T-helper 17 cell (primary cell): Measurements from ENCODE around the gene TECTB. TPM values are rescaled to one million over a fixed set of nuclear protein-coding genes. Genes with fewer than 3 reads are reported as not detected.

Source experiments
- ATAC-seq: fragments of 150-1000 bp; cut with Tn5 transposase; 2 replicates; pipeline ENCODE4 v1.10.0; 2021; ENCODE audit warnings: mild to moderate bottlenecking, moderate library complexity
- DNase-seq, 3 donors: peaks; one replicate each; pipeline versions ENCODE4 v3.0.0 to v3.0.0-alpha.2; 2020 to 2021
- H3K9me3 ChIP-seq: one replicate; pipeline ENCODE4 v1.7.0; 2013; ENCODE audit warnings: low read length, mild to moderate bottlenecking; ENCODE audit not compliant: control insufficient read depth, poor library complexity, severe bottlenecking
- H3K27ac Mint-ChIP-seq: one replicate; pipeline ENCODE4 v1.8.0; 2022; ENCODE audit warnings: mild to moderate bottlenecking, moderate library complexity, mixed read lengths
- H3K27me3 Mint-ChIP-seq: one replicate; pipeline ENCODE4 v1.8.0; 2022; ENCODE audit warnings: mixed read lengths
- H3K36me3 Mint-ChIP-seq: one replicate; pipeline ENCODE4 v1.8.0; 2022; ENCODE audit warnings: low read depth, mixed read lengths
- H3K4me1 Mint-ChIP-seq: one replicate; pipeline ENCODE4 v1.8.0; 2022; ENCODE audit warnings: mild to moderate bottlenecking, mixed read lengths
- H3K4me3 Mint-ChIP-seq: one replicate; pipeline ENCODE4 v1.8.0; 2022; ENCODE audit warnings: mild to moderate bottlenecking, moderate library complexity, mixed read lengths
- total RNA-seq, 4 donors: library from RNA in 2 of 4; stranded (reverse) in 2 of 4; gene quantifications; one replicate each; pipeline ENCODE4 v1.2.3 and lab custom pipeline; 2022 to 2026

The TECTB gene
- total RNA-seq, 2 donors from 2014 or later, result not detected

DNA sequence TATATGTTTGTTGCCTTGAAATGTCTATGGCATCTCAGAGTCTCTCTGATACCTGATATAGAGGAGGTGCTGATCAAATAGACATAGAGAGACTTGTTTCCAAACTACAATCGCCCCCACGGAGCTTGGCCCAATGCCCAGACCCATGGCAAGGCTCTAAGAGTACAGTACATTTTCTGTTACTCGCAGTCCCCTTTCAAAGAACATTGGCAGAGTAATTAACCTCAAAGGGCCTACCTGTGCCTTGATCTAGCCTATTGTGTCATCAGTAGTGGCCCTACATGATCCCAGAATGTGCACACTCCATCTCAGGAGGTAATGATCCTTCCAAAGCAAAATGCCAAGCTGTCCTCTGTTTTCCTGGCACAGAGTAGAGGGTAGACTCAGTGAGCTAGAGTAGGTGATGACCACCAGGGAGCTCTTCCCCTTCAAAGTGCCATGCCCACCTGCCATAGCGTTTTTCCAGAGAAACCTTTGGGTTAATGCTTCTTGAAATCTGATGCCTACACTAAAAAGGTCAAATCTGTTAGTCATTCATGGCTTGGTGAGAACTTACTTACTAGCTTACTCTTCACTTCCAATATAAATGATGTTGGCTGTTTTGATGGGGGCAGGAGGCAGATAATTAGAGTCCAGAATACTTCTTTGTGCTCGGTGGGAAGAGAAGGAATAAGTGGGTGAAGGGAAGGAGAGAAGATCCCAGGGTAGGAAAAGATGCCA lies 49.5 kb downstream of the TECTB start:
- H3K4me1 Mint-ChIP-seq, result peaks cover 10% of the 10 kb centered on the region

DNA sequence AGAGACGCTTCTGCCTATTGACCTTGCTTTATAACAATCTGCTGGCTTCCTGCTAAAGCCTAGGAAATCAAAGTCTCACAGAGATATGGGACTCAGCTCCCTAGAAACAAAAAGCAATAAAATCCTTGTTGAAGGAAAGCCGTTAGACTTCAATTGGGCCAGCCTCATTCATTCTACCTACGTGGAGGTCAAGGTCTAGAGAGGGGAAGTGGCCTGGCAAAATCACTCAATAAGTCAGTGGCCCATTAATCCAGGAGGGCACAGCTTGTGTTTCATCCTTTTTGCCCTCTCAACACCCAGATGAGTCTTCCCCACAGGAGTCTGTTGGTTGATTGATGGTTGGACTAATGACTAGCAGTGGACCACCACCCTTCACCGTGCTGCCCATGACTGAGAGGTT lies 50.3 kb downstream of the TECTB start:
- peaks cover 14% of the 10 kb centered on the region for H3K27me3 Mint-ChIP-seq
- no peaks in the 10 kb centered on the region for H3K36me3 Mint-ChIP-seq
- H3K4me1 Mint-ChIP-seq, result peaks cover 10% of the 10 kb centered on the region
- no peak overlapping the region for H3K27ac Mint-ChIP-seq
- no peak overlapping the region for H3K4me3 Mint-ChIP-seq
- ATAC-seq, result no peak
- DNase-seq, result no peak
- no peaks in the 10 kb centered on the region for H3K9me3 ChIP-seq

More for the DNA sequence above, 49.5 kb downstream of the TECTB start:
- H3K36me3 Mint-ChIP-seq, result no peaks in the 10 kb centered on the region
- DNase-seq (no peak), ATAC-seq (no peak)
- H3K9me3 ChIP-seq, result no peaks in the 10 kb centered on the region
- peaks cover 14% of the 10 kb centered on the region for H3K27me3 Mint-ChIP-seq
- no peak overlapping the region for H3K27ac Mint-ChIP-seq
- H3K4me3 Mint-ChIP-seq, result no peak overlapping the region

DNA sequence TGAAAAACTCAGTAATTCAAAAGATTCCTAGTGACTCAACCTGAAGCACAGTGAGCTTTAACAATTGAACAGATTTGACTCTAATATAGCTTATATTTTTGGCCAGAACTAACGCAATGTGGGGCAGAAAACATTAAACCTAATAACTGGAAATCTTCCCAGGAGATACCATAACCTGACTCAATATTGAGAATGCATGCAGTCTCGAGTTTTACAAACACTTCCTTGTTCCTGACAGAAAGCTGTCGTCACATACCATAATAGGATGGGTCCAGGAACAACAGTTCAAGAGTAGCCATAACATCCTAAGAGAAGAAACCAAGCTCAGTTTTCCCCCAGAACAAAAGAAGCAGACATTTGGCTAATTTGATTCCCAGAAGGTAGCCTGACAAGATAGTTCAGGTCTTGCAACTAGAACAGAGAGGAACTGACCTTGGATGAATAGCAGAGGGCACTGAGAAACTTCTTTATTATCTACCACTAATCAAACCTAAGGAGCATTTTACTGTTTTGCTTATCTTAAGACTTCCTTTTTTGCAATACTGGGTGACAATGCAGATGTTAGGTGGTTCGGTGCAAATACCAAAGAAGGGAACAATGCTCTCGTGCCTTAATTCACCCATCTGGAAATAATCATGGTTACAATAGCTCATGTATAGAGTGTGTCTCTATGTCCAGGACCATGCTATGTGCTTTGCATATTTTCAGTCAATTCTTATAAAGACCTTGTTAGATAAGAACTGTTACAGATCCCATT lies 52.1 kb downstream of the TECTB start:
- ATAC-seq, result no peak
- H3K36me3 Mint-ChIP-seq, result no peaks in the 10 kb centered on the region
- H3K27me3 Mint-ChIP-seq, result peaks cover 14% of the 10 kb centered on the region
- H3K27ac Mint-ChIP-seq, result peak overlapping the region; percentile 61
- H3K4me1 Mint-ChIP-seq, result peaks cover 10% of the 10 kb centered on the region
- DNase-seq, result no peak
- H3K9me3 ChIP-seq, result no peaks in the 10 kb centered on the region
- H3K4me3 Mint-ChIP-seq, result no peak overlapping the region

DNA sequence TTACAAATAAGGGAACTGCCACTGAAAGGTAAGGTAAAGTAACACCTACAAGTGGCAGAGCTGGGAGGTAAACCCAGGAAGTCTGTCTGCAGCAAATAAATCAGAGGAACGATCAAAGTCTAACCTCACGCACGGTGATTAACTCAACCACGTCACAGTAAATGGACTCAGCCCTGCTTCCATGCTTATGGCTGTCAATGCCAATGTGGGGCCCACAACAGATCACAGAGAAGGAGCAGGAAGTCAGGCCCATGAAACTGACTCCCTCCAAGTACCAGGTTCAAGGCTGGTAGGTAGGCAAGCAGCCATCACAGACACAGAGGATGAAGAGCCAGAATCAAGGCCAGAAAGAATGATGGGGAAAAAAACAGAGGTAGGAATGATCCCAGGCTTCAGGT lies 52.7 kb downstream of the TECTB start:
- ATAC-seq (no peak), DNase-seq (no peak)
- Mint-ChIP-seq H3K27ac (peak overlapping the region; percentile 61), H3K4me3 (no peak overlapping the region), H3K36me3 (no peaks in the 10 kb centered on the region), H3K4me1 (peaks cover 10% of the 10 kb centered on the region), H3K27me3 (peaks cover 14% of the 10 kb centered on the region)
- H3K9me3 ChIP-seq, result no peaks in the 10 kb centered on the region

DNA sequence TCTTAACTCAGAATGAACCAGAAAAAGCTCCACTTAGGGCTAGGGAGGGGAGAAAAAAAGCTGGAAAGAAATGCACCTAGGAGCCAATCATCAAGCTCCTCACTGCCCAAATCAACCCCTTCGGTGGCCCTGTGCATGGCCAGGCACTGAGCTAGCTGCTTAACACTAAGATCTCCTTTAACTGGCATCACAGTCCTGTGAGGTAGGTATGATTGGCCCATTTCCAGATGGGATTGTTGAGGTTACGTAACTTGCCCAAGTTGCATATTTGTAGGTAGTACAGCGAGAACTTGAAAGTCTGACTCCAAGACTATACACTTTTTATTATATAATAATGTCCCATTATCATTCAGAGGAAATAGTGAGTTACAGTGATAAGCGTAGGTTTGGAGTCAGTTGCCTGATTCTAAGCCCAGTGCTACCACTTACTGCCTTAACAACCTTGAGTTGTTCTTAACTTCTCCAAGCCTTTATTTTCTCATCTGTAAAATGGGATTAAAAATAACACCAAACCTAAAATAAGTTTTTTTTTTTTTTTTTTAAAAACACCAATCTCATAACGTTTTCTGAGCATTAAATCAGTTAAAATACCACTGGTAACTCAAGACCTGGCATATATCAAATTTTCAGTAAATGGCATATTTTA lies 53.5 kb downstream of the TECTB start:
- H3K4me1 Mint-ChIP-seq, result peaks cover 7% of the 10 kb centered on the region
- no peak for DNase-seq
- no peaks in the 10 kb centered on the region for H3K9me3 ChIP-seq
- no peak for ATAC-seq
- no peak overlapping the region for H3K4me3 Mint-ChIP-seq
- H3K27ac Mint-ChIP-seq, result no peak overlapping the region
- H3K36me3 Mint-ChIP-seq, result no peaks in the 10 kb centered on the region
- peaks cover 10% of the 10 kb centered on the region for H3K27me3 Mint-ChIP-seq

DNA sequence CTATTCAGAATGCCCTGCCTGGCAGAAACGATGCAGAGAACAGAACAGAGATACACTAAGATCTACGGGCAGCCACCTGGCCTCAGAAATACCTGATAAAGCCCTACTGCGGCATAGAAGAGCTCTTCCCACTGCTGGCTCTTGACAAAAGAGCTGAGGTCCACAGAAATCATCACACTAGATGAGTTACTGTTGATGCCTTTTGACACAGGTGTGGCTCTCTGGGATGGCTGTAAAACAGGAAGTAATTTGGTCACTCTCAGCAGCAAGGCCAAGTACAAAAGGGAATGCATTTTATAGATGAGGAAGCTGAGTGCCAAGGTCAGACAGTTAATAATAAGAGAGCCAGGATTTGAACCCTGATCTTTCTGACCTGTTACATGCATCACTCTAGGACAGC lies 55.8 kb downstream of the TECTB start:
- H3K9me3 ChIP-seq, result no peaks in the 10 kb centered on the region
- no peak for DNase-seq
- Mint-ChIP-seq H3K4me3 (no peak overlapping the region), H3K4me1 (peaks cover 7% of the 10 kb centered on the region), H3K36me3 (no peaks in the 10 kb centered on the region), H3K27me3 (peaks cover 5% of the 10 kb centered on the region), H3K27ac (no peak overlapping the region)
- no peak for ATAC-seq

DNA sequence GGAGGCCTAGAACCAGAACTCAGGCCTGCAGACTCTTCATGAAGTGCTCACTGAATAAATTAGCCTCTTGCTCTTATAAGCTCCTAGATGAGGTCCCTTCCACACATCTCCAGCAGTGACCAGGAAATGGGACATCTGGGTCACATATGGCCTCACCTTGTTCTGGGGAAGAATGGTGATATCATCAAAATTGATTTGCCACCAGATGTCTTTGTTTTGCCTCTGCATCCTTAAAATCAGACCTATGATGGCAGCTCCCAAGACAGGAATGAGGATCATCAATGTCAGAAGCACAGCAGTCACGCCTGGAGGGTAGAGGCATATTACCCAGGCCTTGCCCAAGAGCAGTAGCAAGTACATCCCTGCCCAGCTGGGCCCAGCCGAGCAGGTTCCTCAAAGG lies 57.4 kb downstream of the TECTB start:
- no peak for DNase-seq
- Mint-ChIP-seq H3K27ac (no peak overlapping the region), H3K4me1 (peaks cover 7% of the 10 kb centered on the region), H3K27me3 (peaks cover 9% of the 10 kb centered on the region), H3K4me3 (no peak overlapping the region), H3K36me3 (no peaks in the 10 kb centered on the region)
- ATAC-seq, result no peak
- H3K9me3 ChIP-seq, result no peaks in the 10 kb centered on the region

DNA sequence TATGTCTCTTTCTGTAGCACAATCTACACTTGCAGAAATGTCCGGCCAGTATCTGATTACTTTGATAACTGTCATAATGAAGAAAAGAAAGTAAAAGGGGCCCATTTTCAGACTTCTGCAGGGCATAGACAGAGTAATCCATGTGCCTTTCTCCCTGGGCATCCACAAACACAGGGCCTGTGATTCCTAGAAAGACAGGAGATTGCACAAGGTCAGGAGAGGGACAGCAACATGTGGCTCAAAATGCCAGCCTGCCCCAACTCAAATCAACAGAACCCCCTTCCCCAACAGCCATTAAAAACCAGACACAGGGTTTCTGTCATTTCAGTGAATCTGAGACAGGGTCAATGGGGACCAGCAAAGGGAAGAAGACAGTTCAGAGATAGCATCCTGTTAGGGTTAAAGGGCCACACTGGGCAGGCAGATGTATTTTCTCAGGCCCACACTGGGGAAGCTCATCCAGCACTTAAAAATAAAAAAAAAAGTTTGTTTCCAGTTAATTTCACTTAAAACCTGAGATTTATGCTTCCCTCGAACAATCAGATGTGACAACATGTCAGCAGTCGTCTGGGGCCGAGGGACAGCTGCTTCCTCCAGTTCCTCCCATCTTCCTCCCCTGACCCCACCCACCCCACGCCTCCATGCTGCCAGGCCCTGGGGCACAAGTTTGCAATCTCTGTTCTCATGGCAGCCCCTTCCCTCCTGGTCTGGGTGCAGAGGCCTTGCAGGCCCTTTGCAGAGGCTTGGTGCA lies 60.0 kb downstream of the TECTB start:
- no peak for ATAC-seq
- Mint-ChIP-seq H3K4me3 (no peak overlapping the region), H3K36me3 (no peaks in the 10 kb centered on the region), H3K27ac (no peak overlapping the region), H3K4me1 (peaks cover 3% of the 10 kb centered on the region), H3K27me3 (peaks cover 7% of the 10 kb centered on the region)
- no peak for DNase-seq
- H3K9me3 ChIP-seq, result no peaks in the 10 kb centered on the region

DNA sequence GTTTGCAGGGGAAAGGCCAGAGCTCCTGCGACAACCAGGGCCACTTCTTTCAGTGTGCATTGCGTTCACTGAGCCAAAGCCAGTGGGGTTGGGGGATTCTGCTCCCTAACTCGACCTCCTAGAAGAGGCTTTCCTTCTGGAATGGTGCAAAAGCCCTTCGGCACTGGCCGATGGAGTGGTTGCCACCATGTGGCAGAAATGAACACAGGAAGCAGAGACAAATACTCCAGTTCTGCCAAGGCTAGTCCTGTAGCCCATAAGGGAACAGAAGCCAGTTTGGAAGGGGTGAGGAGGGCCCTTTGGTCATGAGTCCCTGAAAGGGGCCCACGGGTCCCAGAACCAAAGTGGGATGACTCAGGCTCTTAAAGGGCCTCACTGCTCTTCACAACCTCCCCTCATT lies 61.1 kb downstream of the TECTB start:
- ATAC-seq (no peak), DNase-seq (no peak)
- Mint-ChIP-seq H3K4me3 (no peak overlapping the region), H3K27ac (no peak overlapping the region), H3K4me1 (peaks cover 3% of the 10 kb centered on the region), H3K36me3 (no peaks in the 10 kb centered on the region), H3K27me3 (peaks cover 7% of the 10 kb centered on the region)
- H3K9me3 ChIP-seq, result no peaks in the 10 kb centered on the region

DNA sequence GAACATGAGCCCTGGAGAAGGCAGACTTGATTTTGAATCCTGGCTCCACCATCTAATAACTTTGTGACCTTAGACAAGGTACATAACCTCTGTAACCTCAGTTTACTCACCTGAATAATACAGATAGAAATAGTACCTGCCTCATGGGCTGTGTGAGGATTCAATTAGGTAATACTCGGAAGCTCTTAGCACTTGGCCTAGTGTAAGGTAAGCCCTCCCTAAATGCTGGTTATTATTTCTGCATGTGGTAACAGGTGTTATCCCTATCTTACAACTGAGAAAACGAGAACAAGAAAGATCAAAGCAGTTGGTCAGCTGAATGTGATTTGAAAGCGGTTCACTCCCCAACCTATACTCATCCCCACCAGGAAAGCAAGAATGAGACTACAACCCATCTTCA lies 62.0 kb downstream of the TECTB start:
- no peak overlapping the region for H3K27ac Mint-ChIP-seq
- H3K4me1 Mint-ChIP-seq, result peaks cover 3% of the 10 kb centered on the region
- peaks cover 7% of the 10 kb centered on the region for H3K27me3 Mint-ChIP-seq
- H3K4me3 Mint-ChIP-seq, result no peak overlapping the region
- ATAC-seq (no peak), DNase-seq (no peak)
- H3K36me3 Mint-ChIP-seq, result no peaks in the 10 kb centered on the region
- no peaks in the 10 kb centered on the region for H3K9me3 ChIP-seq

DNA sequence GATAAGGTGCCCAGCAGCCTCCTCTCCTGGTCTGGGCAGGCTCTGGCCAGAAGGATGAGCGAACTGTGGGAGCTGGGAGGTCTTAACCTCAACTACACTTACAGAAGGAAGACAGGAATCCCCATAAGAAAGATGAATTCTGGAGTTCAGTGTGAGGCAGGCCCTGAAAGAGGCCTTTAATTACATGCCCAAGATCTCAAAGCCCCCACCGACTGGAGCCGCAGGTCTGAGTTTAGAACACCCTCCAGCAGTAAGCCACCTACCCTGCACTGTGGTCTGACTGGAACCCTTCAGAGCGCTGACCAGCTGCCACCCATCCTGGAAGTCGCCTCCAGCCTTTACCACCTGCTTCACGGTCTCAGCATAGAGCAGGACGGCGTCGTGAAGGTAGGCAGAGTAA lies 62.5 kb downstream of the TECTB start:
- Mint-ChIP-seq H3K36me3 (no peaks in the 10 kb centered on the region), H3K4me3 (no peak overlapping the region), H3K27me3 (peaks cover 7% of the 10 kb centered on the region), H3K4me1 (peaks cover 3% of the 10 kb centered on the region), H3K27ac (no peak overlapping the region)
- DNase-seq, result no peak
- no peak for ATAC-seq
- no peaks in the 10 kb centered on the region for H3K9me3 ChIP-seq

DNA sequence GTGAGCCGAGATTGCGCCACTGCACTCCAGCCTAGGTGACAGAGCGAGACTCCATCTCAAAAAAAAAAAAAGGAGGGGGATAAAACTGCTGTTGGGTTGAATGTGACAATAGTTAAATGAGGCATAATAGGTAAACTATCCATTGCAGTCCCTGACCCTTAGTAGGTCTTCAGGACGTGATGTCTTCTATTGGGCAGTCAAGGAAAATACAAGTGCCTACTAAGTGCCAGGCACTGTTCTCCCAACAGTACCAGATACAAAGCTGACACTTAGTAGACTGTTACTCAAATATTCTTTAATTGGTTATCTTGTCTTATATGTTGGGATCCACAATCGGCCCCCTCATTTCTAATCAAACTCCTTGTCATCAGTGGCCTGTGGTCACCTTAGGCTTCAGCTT lies 63.6 kb downstream of the TECTB start:
- Mint-ChIP-seq H3K36me3 (no peaks in the 10 kb centered on the region), H3K4me3 (no peak overlapping the region), H3K4me1 (peaks cover 3% of the 10 kb centered on the region), H3K27ac (peak overlapping the region; percentile 14), H3K27me3 (peaks cover 7% of the 10 kb centered on the region)
- ATAC-seq (no peak), DNase-seq (no peak)
- H3K9me3 ChIP-seq, result no peaks in the 10 kb centered on the region
